Keratinocyte (primary cell): ENCODE results near the gene RFPL2. TPM values are rescaled to one million over a fixed set of nuclear protein-coding genes. Genes with fewer than 3 reads are reported as not detected.
A peak's percentile ranks its signal among the peaks of the same experiment; 100 is the strongest.

Experiments
- DNase-seq: peaks from one replicate; pipeline ENCODE4 v3.0.0-alpha.2; 2011; ENCODE audit warnings: low read depth, missing footprints, low spot score
- FAIRE-seq: peaks from 2 replicates; lab custom pipeline; 2011; peaks lifted over from hg19 to GRCh38; lab: Jason Lieb, UNC
- H2AFZ ChIP-seq: 2 replicates; pipeline ENCODE4 v1.6.0; 2012; ENCODE audit warnings: low read length, control low read depth, inconsistent platforms; ENCODE audit not compliant: control insufficient read depth
- H3K27ac ChIP-seq: 2 replicates; pipeline ENCODE4 v1.5.1; 2011; ENCODE audit warnings: low read length; ENCODE audit not compliant: control insufficient read depth, insufficient read depth
- H3K27me3 ChIP-seq: 3 replicates; pipeline ENCODE4 v1.6.0; 2011; ENCODE audit warnings: low read length; ENCODE audit not compliant: control insufficient read depth, insufficient read depth; ENCODE audit errors: extremely low read depth
- H3K36me3 ChIP-seq, 2 experiments: 2 replicates in 1 of 2; 3 replicates in 1 of 2; pipeline ENCODE4 v1.5.1; 2011; ENCODE audit warnings: low read length in 2 of 2, mild to moderate bottlenecking in 1 of 2; ENCODE audit not compliant: control insufficient read depth in 2 of 2, insufficient read depth in 2 of 2; ENCODE audit errors: extremely low read depth in 1 of 2
- H3K4me1 ChIP-seq: 3 replicates; pipeline ENCODE4 v1.5.1; 2011; ENCODE audit warnings: low read length; ENCODE audit not compliant: control insufficient read depth, insufficient read depth; ENCODE audit errors: extremely low read depth
- H3K4me2 ChIP-seq: 3 replicates; pipeline ENCODE4 v1.6.0; 2011; ENCODE audit warnings: low read depth, low read length; ENCODE audit not compliant: control insufficient read depth, insufficient read depth; ENCODE audit errors: extremely low read depth
- H3K4me3 ChIP-seq, 3 experiments: fragments of 200-600 bp in 1 of 3; sonication (generic) in 1 of 3; 2 replicates in 2 of 3; 3 replicates in 1 of 3; pipeline ENCODE4 v1.5.1; 2011 to 2016; ENCODE audit warnings: low read length in 3 of 3, mild to moderate bottlenecking in 3 of 3, control low read depth in 2 of 3, inconsistent platforms in 1 of 3, low read depth in 1 of 3, mixed read lengths in 1 of 3, mixed run types in 1 of 3, moderate library complexity in 1 of 3; ENCODE audit not compliant: control insufficient read depth in 2 of 3, insufficient read depth in 2 of 3; ENCODE audit errors: extremely low read depth in 1 of 3
- H3K79me2 ChIP-seq: 2 replicates; pipeline ENCODE4 v1.6.0; 2012; ENCODE audit warnings: low read length; ENCODE audit not compliant: control insufficient read depth, insufficient read depth
- H3K9ac ChIP-seq: 3 replicates; pipeline ENCODE4 v1.6.0; 2011; ENCODE audit warnings: low read length; ENCODE audit not compliant: control insufficient read depth, insufficient read depth; ENCODE audit errors: extremely low read depth
- H3K9me1 ChIP-seq: 3 replicates; pipeline ENCODE4 v1.6.0; 2011; ENCODE audit warnings: low read length; ENCODE audit not compliant: control insufficient read depth, insufficient read depth; ENCODE audit errors: extremely low read depth
- H3K9me3 ChIP-seq: 2 replicates; pipeline ENCODE4 v1.5.1; 2012; ENCODE audit warnings: low read depth, low read length; ENCODE audit not compliant: control insufficient read depth
- H4K20me1 ChIP-seq: 3 replicates; pipeline ENCODE4 v1.6.0; 2011; ENCODE audit warnings: low read length; ENCODE audit not compliant: control insufficient read depth, insufficient read depth; ENCODE audit errors: extremely low read depth
- CTCF ChIP-seq, 3 experiments: IDR thresholded peaks in 1 of 3; conservative IDR thresholded peaks in 1 of 3; optimal IDR thresholded peaks in 1 of 3; 2 replicates in 2 of 3; 3 replicates in 1 of 3; pipeline versions ENCODE3 to v1.5.1; 2011; ENCODE audit warnings: low read length in 3 of 3, mild to moderate bottlenecking in 3 of 3, moderate library complexity in 2 of 3, control low read depth in 1 of 3, inconsistent platforms in 1 of 3; ENCODE audit not compliant: insufficient read depth in 2 of 3; ENCODE audit errors: extremely low read depth in 1 of 3
- EZH2 ChIP-seq: IDR thresholded peaks from one replicate; pipeline ENCODE4 v1.6.1; 2012; ENCODE audit warnings: inconsistent platforms, mild to moderate bottlenecking, low read length, moderate library complexity
- dilution Hi-C: fragments of 300-500 bp; cut with MboI; formaldehyde crosslinking; loops from one replicate; pipeline ENCODE4 v1.7.0; 2020; ENCODE audit warnings: low sequenced_read_pairs; ENCODE audit not compliant: extremely low pct_ligation_motif_present
- polyA plus RNA-seq, 5 experiments: library from polyadenylated mRNA; depleted of rRNA in 3 of 5; stranded (reverse) in 3 of 5; stranded (forward) in 1 of 5; unstranded in 1 of 5; fragments of >200 nt; gene quantifications; 1 replicate in 1 of 5; 2 replicates in 3 of 5; 3 replicates in 1 of 5; pipeline versions ENCODE4 v1.2.1 to v1.2.3, GENCODE V29; 2011 to 2012; ENCODE audit warnings: missing spikeins in 2 of 5, low read depth in 1 of 5, low replicate concordance in 1 of 5

Gene RFPL2
- polyA plus RNA-seq, 1 donor (not counting 4 experiments of a cell fraction or from before 2014, with no cell fraction given) = not detected

GRCh38 chr22:32206774-32207758, 2.2 kb upstream of the RFPL2 start:
- no peaks in the 10 kb centered on the region for H3K9me3 ChIP-seq
- no peak overlapping the region for H3K4me3 ChIP-seq
- DNase-seq (no peak), FAIRE-seq (peak; percentile 26)
- no peaks in the 10 kb centered on the region for H4K20me1 ChIP-seq
- TF ChIP-seq CTCF (optimal IDR thresholded peaks at IDR 0.05 in 1 of 3, IDR thresholded peaks at IDR 0.05 in 1 of 3, conservative IDR thresholded peaks at IDR 0.05 in 1 of 3; ENCODE audit: extremely low read depth in 1 of 3, insufficient read depth in 2 of 3, low read length in 3 of 3) (peak; percentile 65 to 85 (median 79)), EZH2 (no peak)
- no peaks in the 10 kb centered on the region for H3K9me1 ChIP-seq
- no peaks in the 10 kb centered on the region for H3K4me1 ChIP-seq
- H2AFZ ChIP-seq = no peak overlapping the region
- no peaks in the 10 kb centered on the region for H3K36me3 ChIP-seq
- peaks cover 16% of the 10 kb centered on the region for H3K27me3 ChIP-seq
- H3K4me2 ChIP-seq = no peak overlapping the region
- H3K27ac ChIP-seq = no peak overlapping the region
- dilution Hi-C loops = no loop called here
- no peak overlapping the region for H3K9ac ChIP-seq
- no peaks in the 10 kb centered on the region for H3K79me2 ChIP-seq

GRCh38 chr22:32205974-32206773, 1.3 kb upstream of the RFPL2 start:
- no peak for DNase-seq
- H3K9ac ChIP-seq = no peak overlapping the region
- H3K27ac ChIP-seq = no peak overlapping the region
- H3K9me3 ChIP-seq = no peaks in the 10 kb centered on the region
- no peak overlapping the region for H2AFZ ChIP-seq
- dilution Hi-C loops = no loop called here
- no peak for FAIRE-seq
- H3K36me3 ChIP-seq = no peaks in the 10 kb centered on the region
- no peaks in the 10 kb centered on the region for H3K79me2 ChIP-seq
- H3K27me3 ChIP-seq = peaks cover 16% of the 10 kb centered on the region
- no peaks in the 10 kb centered on the region for H4K20me1 ChIP-seq
- H3K4me2 ChIP-seq = no peak overlapping the region
- no peaks in the 10 kb centered on the region for H3K9me1 ChIP-seq
- H3K4me3 ChIP-seq = no peak overlapping the region
- TF ChIP-seq CTCF (optimal IDR thresholded peaks at IDR 0.05 in 1 of 3, IDR thresholded peaks at IDR 0.05 in 1 of 3, conservative IDR thresholded peaks at IDR 0.05 in 1 of 3; ENCODE audit: extremely low read depth in 1 of 3, insufficient read depth in 2 of 3, low read length in 3 of 3) = no peak
- no peak for TF ChIP-seq EZH2
- H3K4me1 ChIP-seq = no peaks in the 10 kb centered on the region
